Sigmoid colon (tissue), 4 donors: ENCODE results near the gene MACROD2.

ENCODE experiments used
- CTCF ChIP-seq, 4 experiments: fragments of 450-650 bp in 3 of 4; fragments of 200-600 bp in 1 of 4; IDR thresholded peaks; one replicate each; pipeline ENCODE4 v1.5.1; 2016 to 2019; ENCODE audit warnings: antibody characterized with exemption in 4 of 4, mild to moderate bottlenecking in 3 of 4, moderate library complexity in 2 of 4
- EP300 ChIP-seq, 4 donors: sonication (generic); formaldehyde crosslinking; IDR thresholded peaks; one replicate each; pipeline ENCODE4 v1.6.1; 2017; ENCODE audit warnings: antibody characterized with exemption in 4 of 4

DNA sequence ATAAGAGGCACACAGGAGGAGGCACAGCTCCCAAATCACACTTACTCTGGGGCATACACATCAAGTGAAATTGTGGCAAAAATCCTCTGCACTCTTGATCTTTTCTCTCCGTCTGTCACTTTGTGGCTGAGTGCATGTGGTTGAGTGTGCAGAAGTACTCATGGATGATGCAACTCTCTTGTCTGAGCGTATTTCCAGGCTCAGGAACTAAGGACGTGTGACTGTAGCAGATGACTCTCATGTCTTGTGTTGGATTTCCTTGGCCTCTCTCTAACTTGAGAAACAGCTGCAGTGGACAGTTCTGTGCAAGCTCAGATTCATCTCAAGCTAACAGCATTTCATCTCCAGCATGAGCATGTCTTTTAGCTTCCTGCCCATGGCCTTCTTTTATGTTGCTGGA is 587.5 kb downstream of the MACROD2 start:
- TF ChIP-seq EP300 (IDR thresholded peaks at IDR 0.05): no peak
- TF ChIP-seq CTCF (IDR thresholded peaks at IDR 0.05): no peak
